Suppressor macrophage (primary cell): ENCODE results near the gene AGPAT4.

Experiments used
- DNase-seq, 4 experiments: peaks; one replicate each; pipeline ENCODE4 v3.0.0-alpha.2; 2020 to 2022

The AGPAT4 gene

GRCh38 chr6:161166176-161166575, 107.7 kb downstream of the AGPAT4 start:
- DNase-seq: no peak

DNA sequence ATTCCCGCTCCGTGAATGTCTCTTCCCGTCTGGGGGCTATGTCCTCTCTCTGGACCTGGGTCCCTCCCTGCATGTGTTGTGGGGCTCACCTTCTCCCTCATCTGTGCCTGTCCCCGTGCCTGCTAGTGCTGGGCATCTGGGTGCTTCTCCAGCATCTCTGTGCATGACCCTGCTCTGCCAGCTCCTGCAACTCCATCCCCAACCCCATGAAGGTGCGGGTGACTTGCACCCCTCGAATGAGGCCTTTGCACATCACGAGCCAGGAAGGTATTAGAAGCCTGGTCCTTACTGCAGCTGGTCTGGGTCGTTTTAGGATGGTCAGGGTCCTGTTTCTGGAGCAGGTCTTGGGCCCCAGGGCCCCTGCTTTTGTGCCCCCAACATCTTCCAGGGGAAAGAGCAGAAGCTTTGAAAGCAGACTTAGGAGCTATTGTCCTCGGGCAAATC, 109.7 kb downstream of the AGPAT4 start:
- no peak for DNase-seq

GRCh38 chr6:161163466-161164181, 110.2 kb downstream of the AGPAT4 start:
- no peak for DNase-seq

- no peak for DNase-seq
Measured at GRCh38 chr6:161162722-161163121, 111.1 kb downstream of the AGPAT4 start.

DNA sequence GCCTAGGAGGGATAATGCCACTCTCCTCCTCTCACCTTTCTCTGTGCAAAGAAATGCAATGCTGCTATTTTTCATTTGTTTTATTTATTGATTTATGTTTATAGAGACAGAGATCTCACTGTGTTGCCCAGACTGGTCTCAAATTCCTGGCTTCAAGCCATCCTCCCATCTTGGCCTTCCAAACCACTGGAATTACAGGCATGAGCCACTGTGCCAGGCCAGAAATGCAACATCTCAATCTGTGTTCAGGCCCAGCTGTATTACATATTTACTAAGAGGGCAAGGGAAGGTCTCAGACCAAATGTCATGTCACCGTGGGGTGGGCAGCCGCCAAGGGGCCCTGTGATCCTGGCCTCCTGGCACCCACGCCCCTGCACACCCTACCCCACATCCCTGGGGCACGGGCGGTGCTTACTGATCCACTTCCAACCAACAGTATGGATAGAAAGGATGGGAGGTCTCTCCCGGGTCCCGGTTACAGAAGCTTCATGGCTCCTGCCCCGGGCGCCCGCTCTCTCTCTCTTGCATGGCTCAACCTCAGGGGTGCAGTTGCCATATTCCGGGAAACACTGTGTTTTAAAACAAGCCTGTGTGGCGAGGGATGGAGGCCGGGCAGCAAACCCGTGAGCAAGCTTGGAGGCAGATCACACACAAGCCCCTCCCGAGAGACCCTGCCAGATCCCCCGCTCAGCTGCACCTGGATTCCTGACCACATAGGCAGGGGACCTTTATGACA, 111.8 kb downstream of the AGPAT4 start:
- DNase-seq: no peak

GRCh38 chr6:161161121-161161520, 112.7 kb downstream of the AGPAT4 start:
- no peak for DNase-seq

DNA sequence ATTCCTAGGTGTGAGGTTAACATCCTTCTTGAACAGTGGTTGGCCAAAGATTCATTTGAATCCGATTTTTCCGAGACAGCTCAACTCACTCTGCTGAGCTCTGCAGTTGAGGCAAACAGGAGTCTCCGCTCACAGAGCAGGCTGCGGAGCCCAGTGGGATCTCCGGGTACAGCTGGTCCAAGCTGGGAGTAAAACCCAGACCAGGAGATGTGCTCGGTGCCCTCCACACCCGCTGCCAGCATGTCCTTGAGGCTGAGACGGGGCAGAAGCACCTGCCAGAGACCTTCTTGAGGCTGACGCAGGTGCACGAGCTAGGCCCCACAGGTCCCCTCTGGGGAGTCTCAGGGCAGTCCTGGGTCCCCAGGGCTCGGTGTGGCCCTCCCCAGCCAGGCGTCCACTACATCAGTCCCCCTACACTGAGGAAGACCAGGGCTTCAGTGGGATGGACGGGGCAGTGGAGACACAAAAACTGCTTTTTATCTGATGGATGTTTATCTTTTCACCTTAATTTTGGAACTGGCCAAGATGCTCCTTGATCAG, 119.0 kb downstream of the AGPAT4 start:
- DNase-seq: no peak

- DNase-seq: no peak
Measured at GRCh38 chr6:161153725-161154124, 120.1 kb downstream of the AGPAT4 start.

DNA sequence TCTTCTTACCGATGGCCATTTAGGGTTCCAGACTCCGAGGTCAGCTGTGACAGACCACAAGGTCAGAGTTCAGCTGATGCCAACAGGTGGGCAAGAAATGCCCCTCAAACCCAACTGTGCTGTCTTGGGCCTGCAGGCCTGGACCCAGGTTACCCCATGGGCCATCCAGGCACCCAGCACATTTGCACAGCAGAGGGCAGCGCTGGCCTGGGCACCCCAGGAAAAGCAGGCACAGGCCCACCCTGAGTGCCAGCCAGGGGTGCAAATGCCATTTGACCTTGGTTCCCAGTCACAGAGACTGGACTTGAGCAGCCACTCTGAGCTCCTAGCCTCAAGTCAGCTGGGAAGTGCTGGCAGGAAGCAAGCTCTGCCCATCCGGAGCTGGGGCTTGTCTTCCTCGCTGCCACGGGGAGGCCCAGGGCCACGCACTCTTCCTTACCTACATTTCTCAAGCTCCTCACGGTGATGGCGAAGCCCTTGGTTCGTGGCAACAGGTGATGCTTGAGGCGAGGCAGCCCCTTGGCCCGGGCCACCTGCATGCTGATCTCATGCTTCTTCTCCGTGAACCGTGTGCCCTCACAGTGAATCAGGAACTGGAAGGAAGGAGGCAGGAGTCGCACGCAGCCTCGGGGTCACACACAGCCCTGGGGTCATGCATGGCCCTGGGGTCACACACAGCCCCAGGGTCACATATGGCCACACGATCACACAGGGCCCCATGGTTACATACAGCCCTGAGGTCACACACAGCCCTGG, 120.8 kb downstream of the AGPAT4 start:
- peak; percentile 24 to 45 (median 40) for DNase-seq

- DNase-seq: no peak
Measured at GRCh38 chr6:161152527-161152862, 121.4 kb downstream of the AGPAT4 start.

GRCh38 chr6:161151660-161152526, 122.0 kb downstream of the AGPAT4 start:
- no peak for DNase-seq

DNA sequence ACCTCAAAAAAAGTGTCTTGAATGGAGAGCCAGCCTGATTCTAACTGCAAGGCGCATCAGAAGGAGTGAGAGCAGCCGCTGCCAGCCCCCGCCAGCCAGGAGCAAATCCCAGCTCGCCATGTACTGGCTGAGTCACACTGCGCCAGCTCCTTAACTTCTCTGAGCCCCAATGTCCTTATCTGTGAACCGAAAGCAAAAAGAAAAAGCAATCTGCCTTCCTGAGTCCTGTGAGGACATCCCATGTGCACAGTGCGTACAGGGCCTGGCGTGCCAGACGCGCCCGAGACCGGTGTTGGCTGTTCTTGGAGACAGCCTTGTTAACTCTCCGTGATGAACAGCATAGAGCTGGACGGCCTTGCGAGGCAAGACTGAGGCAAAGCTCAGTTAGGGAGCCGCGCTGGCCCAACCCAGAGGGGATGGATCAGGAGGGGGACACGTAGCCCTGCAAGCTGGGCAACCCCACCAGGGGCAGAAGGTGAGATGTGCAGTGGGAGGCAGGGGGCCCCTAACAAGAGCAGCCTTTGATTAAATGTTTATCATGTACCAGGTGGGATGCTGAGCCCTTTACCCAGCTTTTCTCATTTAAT, 122.7 kb downstream of the AGPAT4 start:
- DNase-seq: no peak

- no peak for DNase-seq
Measured at GRCh38 chr6:161150566-161150965, 123.3 kb downstream of the AGPAT4 start.

- no peak for DNase-seq
Measured at GRCh38 chr6:161150136-161150535, 123.7 kb downstream of the AGPAT4 start.

- no peak for DNase-seq
Measured at GRCh38 chr6:161143663-161144430, 130.0 kb downstream of the AGPAT4 start.

- no peak for DNase-seq
Measured at GRCh38 chr6:161142957-161143296, 130.9 kb downstream of the AGPAT4 start.

DNA sequence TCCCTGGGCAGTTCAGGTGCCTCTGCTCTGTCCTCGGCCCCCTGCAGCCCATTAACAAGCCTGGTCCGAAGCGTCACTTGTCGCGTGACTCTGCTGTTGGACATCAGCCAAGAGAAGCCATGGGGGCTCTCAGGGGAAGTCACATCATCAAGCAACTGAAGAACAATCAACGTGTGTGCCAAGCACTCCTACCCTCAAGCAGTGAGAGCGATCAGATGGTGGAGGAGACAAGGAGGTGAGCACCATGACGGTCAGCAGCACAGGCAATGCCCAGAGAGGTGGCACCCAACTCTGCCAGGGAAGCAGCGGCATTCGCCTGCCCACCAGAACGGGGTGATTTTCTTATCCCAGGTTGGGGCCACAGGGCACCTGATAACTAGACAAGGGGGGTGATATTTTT, 132.7 kb downstream of the AGPAT4 start:
- no peak for DNase-seq

- DNase-seq: no peak
Measured at GRCh38 chr6:161140554-161140875, 133.3 kb downstream of the AGPAT4 start.

DNA sequence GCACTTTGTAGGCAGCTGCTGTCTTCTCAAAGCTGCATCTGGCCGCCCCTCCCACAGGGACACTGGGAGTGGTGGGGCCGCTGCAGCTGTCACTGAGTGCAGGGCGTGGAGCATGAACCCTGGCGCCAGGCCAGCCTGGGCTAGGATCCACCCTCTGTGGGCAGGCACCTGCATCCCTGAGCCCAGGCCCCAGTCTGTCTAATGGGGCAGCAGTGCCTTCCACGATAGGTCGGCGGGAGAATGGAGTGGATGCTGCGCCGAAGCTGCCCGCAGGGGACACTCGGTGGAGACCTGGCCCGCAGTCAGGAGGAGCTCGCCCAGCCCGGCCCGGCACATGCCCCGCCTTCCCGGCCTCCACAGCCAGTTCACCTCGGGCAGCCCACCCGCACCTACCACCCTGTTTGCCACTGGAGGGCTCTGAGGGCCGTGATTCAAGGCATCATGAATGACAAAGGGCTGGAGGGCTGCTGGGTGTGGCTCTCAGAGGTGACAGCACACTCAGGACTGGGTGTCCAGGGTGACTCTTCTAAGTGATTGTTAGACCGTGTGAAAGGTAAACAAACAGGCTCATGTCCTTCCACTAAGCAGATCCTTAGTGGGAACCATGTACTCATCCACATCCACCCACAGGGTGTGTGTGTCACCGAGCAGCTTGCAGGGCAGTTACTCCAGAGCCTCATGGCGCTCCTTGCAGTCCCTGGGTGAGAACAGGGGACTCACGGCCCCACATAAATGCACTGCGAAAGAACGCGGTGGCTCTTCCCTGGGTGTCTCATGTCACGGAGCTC, 133.9 kb downstream of the AGPAT4 start:
- peak in 3 of 4 experiments; percentile 19 to 54 (median 27) for DNase-seq

DNA sequence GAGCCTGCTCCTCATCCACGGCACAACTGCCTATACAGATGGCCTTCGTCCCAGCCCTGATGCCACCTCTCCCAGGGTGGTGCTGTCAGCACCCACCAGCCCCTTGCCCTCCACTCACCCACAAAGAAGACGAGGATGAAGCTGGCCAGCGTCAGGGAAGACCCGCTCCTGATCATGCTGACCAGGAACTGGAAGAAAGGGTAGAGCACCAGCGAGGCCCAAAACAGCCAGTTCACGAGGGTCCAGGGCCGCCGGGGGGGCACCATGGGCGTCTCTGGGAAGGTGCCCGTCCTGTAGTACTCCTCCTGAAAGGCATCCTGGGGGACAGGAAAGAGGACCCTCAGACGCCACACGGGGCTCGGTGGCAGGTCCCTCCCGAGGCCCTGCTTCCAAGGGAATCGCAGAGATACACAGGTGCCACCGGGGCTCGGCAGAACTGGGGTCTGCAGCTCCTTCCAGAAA, 134.5 kb downstream of the AGPAT4 start:
- DNase-seq: no peak
